HG03575 (cell line): ENCODE measurements around the gene RNF113B.

Source experiments
- ATAC-seq: cut with Tn5 transposase; IDR thresholded peaks from one replicate; pipeline ENCODE4 v1.9.1; 2021; ENCODE audit not compliant: unreplicated experiment, insufficient number of reproducible peaks, low FRiP score; ENCODE audit errors: extremely low read depth

The RNF113B gene

GRCh38 chr13:98207416-98207815 lies 30.3 kb upstream of the RNF113B start:
- ATAC-seq: no peak

- ATAC-seq: no peak
These were observed 29.9 kb upstream of the RNF113B start for GRCh38 chr13:98206946-98207345.

GRCh38 chr13:98204546-98204945 lies 27.5 kb upstream of the RNF113B start:
- no peak for ATAC-seq

- no peak for ATAC-seq
These were observed 26.7 kb upstream of the RNF113B start for GRCh38 chr13:98203646-98204326.

GRCh38 chr13:98201984-98202383 lies 24.9 kb upstream of the RNF113B start:
- no peak for ATAC-seq

GRCh38 chr13:98201189-98201588 lies 24.1 kb upstream of the RNF113B start:
- ATAC-seq: no peak

- no peak for ATAC-seq
These were observed 23.3 kb upstream of the RNF113B start for GRCh38 chr13:98200211-98200878.

GRCh38 chr13:98199480-98199879 lies 22.4 kb upstream of the RNF113B start:
- no peak for ATAC-seq

- ATAC-seq: no peak
These were observed 21.6 kb upstream of the RNF113B start for GRCh38 chr13:98198683-98199082.

GRCh38 chr13:98195054-98195791 lies 18.2 kb upstream of the RNF113B start:
- no peak for ATAC-seq

- no peak for ATAC-seq
These were observed 14.9 kb upstream of the RNF113B start for GRCh38 chr13:98192008-98192407.

GRCh38 chr13:98190889-98191444 lies 13.9 kb upstream of the RNF113B start:
- ATAC-seq: no peak

- no peak for ATAC-seq
These were observed 12.9 kb upstream of the RNF113B start for GRCh38 chr13:98189841-98190505.

GRCh38 chr13:98188544-98189166 lies 11.6 kb upstream of the RNF113B start:
- no peak for ATAC-seq

- ATAC-seq: no peak
These were observed 10.8 kb upstream of the RNF113B start for GRCh38 chr13:98187965-98188261.

- ATAC-seq: no peak
These were observed 10.3 kb upstream of the RNF113B start for GRCh38 chr13:98187155-98187964.

- ATAC-seq: no peak
These were observed 7.7 kb upstream of the RNF113B start for GRCh38 chr13:98184792-98185191.

GRCh38 chr13:98182589-98182988 lies 5.5 kb upstream of the RNF113B start:
- ATAC-seq: no peak
